Osteocyte (in vitro differentiated cells): ENCODE data around the gene PIGU. TPM values are rescaled to one million over a fixed set of nuclear protein-coding genes. Genes with fewer than 3 reads are reported as not detected.
"Not testable (repeated sequence)": the region's sequence is repeated elsewhere in the genome, so short reads cannot be mapped to it uniquely, and the experiment has no call there.

Experiments used
- DNase-seq: peaks from one replicate; pipeline ENCODE4 v3.0.0; 2021; ENCODE audit warnings: mixed read lengths; ENCODE audit not compliant: unreplicated experiment; ENCODE audit errors: extremely low spot score
- H3K27ac Mint-ChIP-seq: one replicate; pipeline ENCODE4 v1.8.0; 2021; ENCODE audit warnings: mild to moderate bottlenecking, mixed read lengths; ENCODE audit not compliant: unreplicated experiment
- H3K27me3 Mint-ChIP-seq: one replicate; pipeline ENCODE4 v1.8.0; 2021; ENCODE audit warnings: mixed read lengths; ENCODE audit not compliant: unreplicated experiment
- H3K36me3 Mint-ChIP-seq: one replicate; pipeline ENCODE4 v1.8.0; 2021; ENCODE audit warnings: mixed read lengths; ENCODE audit not compliant: unreplicated experiment
- H3K4me1 Mint-ChIP-seq: one replicate; pipeline ENCODE4 v1.8.0; 2021; ENCODE audit warnings: mixed read lengths; ENCODE audit not compliant: unreplicated experiment
- H3K4me3 Mint-ChIP-seq: one replicate; pipeline ENCODE4 v1.8.0; 2021; ENCODE audit warnings: mild to moderate bottlenecking, moderate library complexity, mixed read lengths; ENCODE audit not compliant: unreplicated experiment
- H3K9me3 Mint-ChIP-seq: one replicate; pipeline ENCODE4 v1.8.0; 2021; ENCODE audit warnings: mixed read lengths; ENCODE audit not compliant: unreplicated experiment
- total RNA-seq: library from RNA; stranded (reverse); gene quantifications from 2 replicates; pipeline ENCODE4 v1.2.1, GENCODE V29; 2021
- TF ChIP-seq, protein P1 (sequence below): fragments of 200-600 bp; sonication (generic); IDR thresholded peaks from 2 replicates; pipeline ENCODE4 v1.5.0; 2021; ENCODE audit warnings: antibody characterized with exemption, mild to moderate bottlenecking, moderate library complexity

Gene PIGU
- total RNA-seq, 1 donor from 2014 or later = 15.5 TPM

- TF ChIP-seq, protein P1, sequence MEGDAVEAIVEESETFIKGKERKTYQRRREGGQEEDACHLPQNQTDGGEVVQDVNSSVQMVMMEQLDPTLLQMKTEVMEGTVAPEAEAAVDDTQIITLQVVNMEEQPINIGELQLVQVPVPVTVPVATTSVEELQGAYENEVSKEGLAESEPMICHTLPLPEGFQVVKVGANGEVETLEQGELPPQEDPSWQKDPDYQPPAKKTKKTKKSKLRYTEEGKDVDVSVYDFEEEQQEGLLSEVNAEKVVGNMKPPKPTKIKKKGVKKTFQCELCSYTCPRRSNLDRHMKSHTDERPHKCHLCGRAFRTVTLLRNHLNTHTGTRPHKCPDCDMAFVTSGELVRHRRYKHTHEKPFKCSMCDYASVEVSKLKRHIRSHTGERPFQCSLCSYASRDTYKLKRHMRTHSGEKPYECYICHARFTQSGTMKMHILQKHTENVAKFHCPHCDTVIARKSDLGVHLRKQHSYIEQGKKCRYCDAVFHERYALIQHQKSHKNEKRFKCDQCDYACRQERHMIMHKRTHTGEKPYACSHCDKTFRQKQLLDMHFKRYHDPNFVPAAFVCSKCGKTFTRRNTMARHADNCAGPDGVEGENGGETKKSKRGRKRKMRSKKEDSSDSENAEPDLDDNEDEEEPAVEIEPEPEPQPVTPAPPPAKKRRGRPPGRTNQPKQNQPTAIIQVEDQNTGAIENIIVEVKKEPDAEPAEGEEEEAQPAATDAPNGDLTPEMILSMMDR = no peak
- no peaks in the 10 kb centered on the region for H3K27me3 Mint-ChIP-seq
- peaks cover 3% of the 10 kb centered on the region for H3K36me3 Mint-ChIP-seq
Observed at GRCh38 chr20:34673412-34673811, 3.5 kb downstream of the PIGU start.

GRCh38 chr20:34669094-34669493 lies 7.8 kb downstream of the PIGU start:
- no peak overlapping the region for H3K4me3 Mint-ChIP-seq
- H3K9me3 Mint-ChIP-seq = no peaks in the 10 kb centered on the region
- TF ChIP-seq, protein P1 = no peak
- no peak overlapping the region for H3K27ac Mint-ChIP-seq
- peaks cover 3% of the 10 kb centered on the region for H3K36me3 Mint-ChIP-seq
- no peaks in the 10 kb centered on the region for H3K4me1 Mint-ChIP-seq
- no peaks in the 10 kb centered on the region for H3K27me3 Mint-ChIP-seq
- DNase-seq = no peak

More at GRCh38 chr20:34673412-34673811, 3.5 kb downstream of the PIGU start:
- H3K4me1 Mint-ChIP-seq = peaks cover 17% of the 10 kb centered on the region
- H3K4me3 Mint-ChIP-seq = no peak overlapping the region
- H3K27ac Mint-ChIP-seq = no peak overlapping the region
- H3K9me3 Mint-ChIP-seq = no peaks in the 10 kb centered on the region
- DNase-seq = no peak

DNA sequence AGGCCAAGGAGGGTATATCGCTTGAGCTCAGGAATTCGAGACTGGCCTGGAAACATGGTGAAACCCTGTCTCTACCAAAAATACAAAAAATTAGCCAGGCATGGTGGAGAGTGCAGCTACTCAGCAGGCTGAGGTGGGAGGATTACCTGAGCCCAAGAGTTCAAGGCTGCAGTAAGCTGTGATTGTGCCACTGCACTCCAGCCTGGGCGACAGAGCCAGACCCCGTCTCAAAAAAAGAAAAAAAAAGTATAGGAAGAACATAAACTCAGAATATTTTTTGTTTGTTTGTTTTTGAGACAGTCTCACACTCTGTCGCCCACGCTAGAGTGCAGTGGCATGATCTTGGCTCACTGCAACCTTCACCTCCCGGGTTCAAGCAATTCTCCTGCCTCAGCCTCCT lies 12.1 kb downstream of the PIGU start:
- H3K4me3 Mint-ChIP-seq, DNase-seq, H3K9me3 Mint-ChIP-seq, H3K27ac Mint-ChIP-seq, H3K27me3 Mint-ChIP-seq, H3K36me3 Mint-ChIP-seq, H3K4me1 Mint-ChIP-seq: not testable (repeated sequence)

- Mint-ChIP-seq H3K36me3 (no peaks in the 10 kb centered on the region), H3K27ac (no peak overlapping the region), H3K4me1 (no peaks in the 10 kb centered on the region), H3K9me3 (no peaks in the 10 kb centered on the region), H3K4me3 (no peak overlapping the region), H3K27me3 (no peaks in the 10 kb centered on the region)
- TF ChIP-seq, protein P1 = no peak
- DNase-seq = no peak
Observed at GRCh38 chr20:34663213-34663943, 13.5 kb downstream of the PIGU start.

GRCh38 chr20:34661811-34662210 lies 15.1 kb downstream of the PIGU start:
- DNase-seq = not testable (repeated sequence)

GRCh38 chr20:34658654-34659053 lies 18.2 kb downstream of the PIGU start:
- not testable (repeated sequence) for H3K27ac Mint-ChIP-seq, H3K9me3 Mint-ChIP-seq, H3K36me3 Mint-ChIP-seq, DNase-seq, H3K27me3 Mint-ChIP-seq, H3K4me1 Mint-ChIP-seq, H3K4me3 Mint-ChIP-seq

More at GRCh38 chr20:34661811-34662210, 15.1 kb downstream of the PIGU start:
- not testable (repeated sequence) for H3K27me3 Mint-ChIP-seq, H3K4me1 Mint-ChIP-seq, H3K9me3 Mint-ChIP-seq, H3K27ac Mint-ChIP-seq, H3K36me3 Mint-ChIP-seq, H3K4me3 Mint-ChIP-seq
